HTERT RPE-1 (cell line): ENCODE data around the gene ZBED4.

Experiments
- in situ Hi-C: fragments of 300-500 bp; cut with MboI; formaldehyde crosslinking; loops from 4 replicates; pipeline ENCODE4 v1.14.3; 2020; ENCODE audit warnings: low sequenced_read_pairs

Gene ZBED4

GRCh38 chr22:49933236-49934159, 79.9 kb downstream of the ZBED4 start:
- in situ Hi-C loops: no loop called here

DNA sequence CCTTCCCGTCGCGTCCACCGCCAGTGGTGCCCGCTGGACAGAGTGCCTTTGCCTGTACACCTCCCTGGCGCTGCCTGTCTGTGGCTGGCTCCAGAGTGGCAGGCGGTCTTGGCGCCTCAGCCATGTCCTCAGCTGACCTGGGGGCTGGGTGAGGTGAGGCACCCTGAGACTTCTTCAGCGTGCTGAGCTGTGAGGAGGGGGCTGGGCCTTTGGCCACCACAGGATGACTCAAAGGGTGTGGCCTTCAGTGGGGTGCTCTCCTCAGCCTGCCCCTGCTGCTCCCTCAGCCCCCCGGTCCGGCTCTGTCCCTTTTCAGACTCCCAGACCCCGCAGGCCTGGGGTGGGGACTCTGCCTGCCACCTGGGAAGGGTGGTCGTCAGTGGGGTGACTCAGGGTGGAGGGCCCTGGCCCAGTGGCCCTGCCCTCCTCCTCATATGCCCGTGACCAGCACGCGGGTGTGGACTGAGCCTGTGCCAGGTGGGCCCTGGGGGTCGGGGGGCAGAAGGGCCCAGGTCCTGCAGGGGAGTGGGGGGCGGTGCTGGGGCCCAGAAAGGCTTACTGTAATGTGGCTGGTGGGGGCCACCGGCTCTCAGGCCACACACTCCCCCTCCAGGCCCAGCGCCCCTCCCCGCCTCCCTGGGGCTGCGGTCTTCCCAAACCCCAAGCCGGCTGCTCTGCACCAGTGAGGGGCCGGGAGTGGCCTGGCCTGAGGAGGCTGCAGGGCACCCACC, 80.7 kb downstream of the ZBED4 start:
- in situ Hi-C loops: no loop called here

DNA sequence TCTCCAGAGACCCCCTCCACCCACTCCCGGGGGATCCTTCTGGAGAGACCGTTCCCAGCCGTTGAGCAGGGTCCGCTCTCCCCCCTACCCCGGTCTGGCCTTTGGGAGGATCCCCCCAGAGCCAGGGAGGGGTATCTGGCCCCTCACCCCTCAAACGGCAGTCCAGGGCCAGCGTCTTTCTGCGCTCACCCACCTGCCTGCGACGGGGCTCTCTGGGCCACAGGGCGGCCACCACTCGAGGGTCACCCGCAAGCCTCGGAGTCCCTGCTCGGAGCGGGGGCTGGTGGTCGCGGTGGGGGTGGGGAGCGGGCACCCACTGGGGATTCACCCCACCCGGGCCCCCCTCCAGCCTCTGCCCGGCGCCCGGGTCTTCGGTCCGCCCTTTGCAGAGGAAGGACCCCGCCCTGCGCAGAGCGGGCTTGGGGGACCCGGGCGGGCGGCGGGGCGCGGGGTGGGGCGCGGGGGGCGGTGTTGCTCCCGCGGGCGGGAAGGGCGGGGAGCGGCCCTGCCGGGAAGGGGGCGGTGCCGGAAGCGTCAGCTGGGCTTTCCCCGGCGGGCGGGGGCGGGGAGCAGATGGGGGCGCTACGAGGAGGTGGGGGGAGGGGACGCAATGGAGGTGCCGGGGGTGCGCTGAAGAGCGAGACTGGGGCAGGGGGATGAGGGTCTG, 81.4 kb downstream of the ZBED4 start:
- in situ Hi-C loops: no loop called here

DNA sequence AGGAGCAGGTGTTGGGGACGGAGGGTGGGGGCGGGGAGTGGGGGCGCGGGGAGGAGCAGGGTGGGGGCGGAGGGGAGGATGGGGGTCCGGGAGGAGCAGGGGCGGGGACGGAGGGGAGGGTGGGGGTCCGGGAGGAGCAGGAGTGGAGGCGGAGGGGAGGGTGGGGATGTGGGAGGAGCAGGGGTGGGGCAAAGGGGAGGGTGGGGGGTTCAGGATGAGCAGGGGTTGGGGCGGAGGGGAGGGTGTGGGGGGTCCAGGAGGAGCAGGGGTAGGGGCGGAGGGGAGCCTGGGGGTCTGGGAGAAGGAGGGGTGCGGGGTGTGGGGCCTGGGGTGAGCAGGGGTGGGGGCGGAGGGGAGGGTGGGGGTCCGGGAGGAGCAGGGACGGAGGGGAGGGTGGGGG, 81.9 kb downstream of the ZBED4 start:
- in situ Hi-C loops: no loop called here

- in situ Hi-C loops: no loop called here
Measured at GRCh38 chr22:49936018-49936972, 82.7 kb downstream of the ZBED4 start.

DNA sequence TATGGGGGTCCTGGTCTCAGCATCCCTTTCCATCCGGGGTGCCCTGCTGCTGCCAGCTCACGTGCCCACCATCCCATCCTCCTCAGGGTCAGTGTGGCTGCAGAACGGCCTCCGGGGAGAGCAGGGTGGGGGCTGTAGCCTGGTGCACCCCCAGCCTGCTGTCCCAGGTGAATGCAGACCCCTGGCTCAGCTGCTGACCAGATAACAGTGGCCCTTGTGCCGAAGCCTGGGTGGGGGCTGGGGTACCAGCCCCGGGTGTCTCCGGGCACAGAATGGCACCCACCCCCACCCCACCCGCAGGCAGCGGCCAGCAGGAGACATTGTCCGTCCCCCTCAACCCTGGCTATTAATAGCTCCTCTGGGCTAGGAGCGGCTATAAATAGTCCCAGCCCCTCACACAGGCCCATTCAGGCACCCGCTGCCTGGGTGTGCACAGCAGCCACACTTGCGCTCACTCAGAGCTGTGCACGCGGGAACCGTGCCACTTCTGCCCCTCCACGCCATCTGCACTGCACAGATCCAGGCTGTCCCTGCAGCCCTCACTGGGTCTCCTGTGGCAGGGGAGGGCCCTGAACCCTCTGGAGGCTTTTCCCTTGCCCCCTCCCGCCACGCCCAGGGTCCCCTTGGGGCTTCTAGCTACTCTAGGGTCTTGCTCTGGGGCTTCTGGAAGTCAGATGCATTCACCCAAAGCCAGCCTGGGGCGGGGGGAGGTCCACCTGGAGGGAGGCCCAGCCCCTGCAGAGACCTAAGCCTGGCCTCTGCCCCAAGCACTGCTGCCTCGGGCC, 83.5 kb downstream of the ZBED4 start:
- in situ Hi-C loops: no loop called here

GRCh38 chr22:49937758-49938564, 84.3 kb downstream of the ZBED4 start:
- in situ Hi-C loops: no loop called here

DNA sequence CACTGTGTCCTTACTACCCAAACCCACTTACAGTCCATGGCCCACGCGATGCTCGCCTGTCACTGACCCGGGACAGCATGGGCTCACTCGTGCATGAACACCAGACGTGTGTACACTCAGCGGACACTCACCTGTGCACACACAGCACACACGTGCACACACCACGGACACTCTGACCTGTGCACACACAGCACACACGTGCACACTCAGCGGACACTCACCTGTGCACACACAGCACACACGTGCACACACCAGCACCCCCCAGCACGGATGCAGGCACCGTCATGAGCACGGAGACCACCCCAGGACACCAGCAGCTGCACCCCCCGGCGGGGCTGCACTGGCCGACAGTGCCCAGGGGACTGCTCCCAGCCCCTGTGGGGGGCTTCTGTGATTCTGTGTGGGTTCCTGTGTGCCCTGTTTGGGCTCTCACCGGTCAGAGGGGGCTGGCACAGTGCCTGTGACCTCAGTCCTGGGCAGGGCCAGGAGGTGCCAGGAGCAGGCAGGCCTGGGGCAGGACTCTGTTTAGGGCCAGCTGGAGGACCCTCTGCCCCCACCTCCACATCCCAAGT, 85.0 kb downstream of the ZBED4 start:
- in situ Hi-C loops: no loop called here
